A673 (cell line): ENCODE results near the gene RIMS1.

Experiments
- CTCF ChIP-seq: fragments of 300-800, 200-600 bp; sonication (generic); conservative IDR thresholded peaks from 2 replicates; pipeline ENCODE4 v1.5.1; 2017; ENCODE audit warnings: low read depth, mild to moderate bottlenecking, antibody characterized with exemption, low read length, moderate library complexity, mixed read lengths
- EZH2 ChIP-seq: fragments of 200-600 bp; sonication (generic); IDR thresholded peaks from 2 replicates; pipeline ENCODE4 v1.6.1; 2017; ENCODE audit warnings: borderline replicate concordance, low read depth, mild to moderate bottlenecking, mixed read lengths, antibody characterized with exemption, low read length; ENCODE audit not compliant: poor library complexity, severe bottlenecking

DNA sequence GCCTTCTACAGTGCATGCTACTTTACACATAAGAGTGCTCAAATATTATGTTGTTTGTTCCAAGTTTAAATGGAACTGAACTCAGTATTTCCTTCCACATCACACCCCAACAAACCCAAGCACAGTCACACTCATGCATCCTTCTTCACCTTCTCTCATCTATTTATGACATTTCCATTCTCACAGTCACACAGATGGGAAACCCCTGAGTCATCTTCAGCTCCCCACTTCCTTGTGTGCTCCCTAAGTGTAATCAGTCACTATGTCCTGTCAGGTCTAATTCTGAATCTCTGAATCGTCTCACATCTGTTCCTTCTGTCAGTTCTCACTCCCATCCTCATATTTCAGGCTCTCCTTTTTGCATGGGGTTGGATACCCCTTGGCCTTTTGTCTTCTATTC, 96.0 kb downstream of the RIMS1 start:
- TF ChIP-seq EZH2, result no peak
- no peak for TF ChIP-seq CTCF
